Lower leg skin (tissue), 4 donors: Measurements from ENCODE around the gene SIRT1. TPM values are rescaled to one million over a fixed set of nuclear protein-coding genes. Genes with fewer than 3 reads are reported as not detected.

ENCODE experiments used
- DNase-seq, 2 donors: peaks; one replicate each; pipeline ENCODE4 v3.0.0-alpha.2; 2019; ENCODE audit warnings: low spot score in 2 of 2
- H3K4me3 ChIP-seq: fragments of 200-600 bp; sonication (generic); 2 replicates; pipeline ENCODE4 v1.5.1; 2017; ENCODE audit warnings: mild to moderate bottlenecking, low read depth; ENCODE audit not compliant: poor library complexity, severe bottlenecking
- POLR2A ChIP-seq, 2 donors: fragments of 450-650 bp; IDR thresholded peaks; one replicate each; pipeline ENCODE4 v1.6.1; 2016 to 2017; ENCODE audit warnings: antibody characterized with exemption in 2 of 2, mild to moderate bottlenecking in 1 of 2, moderate library complexity in 1 of 2
- WGBS, 2 donors: methylation state at CpG; one replicate each; pipeline ENCODE4 v1.1.5; 2018; 5-methylcytosine and 5-hydroxymethylcytosine counted together
- intact Hi-C: fragments of 100-400 bp; cut with DNase I; formaldehyde crosslinking; loops from one replicate; pipeline ENCODE4 v1.15.0; 2023; ENCODE audit warnings: low total_unique reads
- total RNA-seq, 4 donors: library from RNA; depleted of rRNA; stranded (reverse); fragments of >200 nt; gene quantifications; one replicate each; pipeline ENCODE4 v1.1.0, GENCODE V29; 2016
- TF ChIP-seq, protein P1 (sequence below), 3 donors: fragments of 450-650 bp; IDR thresholded peaks; one replicate each; pipeline ENCODE4 v1.5.1; 2016; ENCODE audit warnings: antibody characterized with exemption in 3 of 3, mild to moderate bottlenecking in 3 of 3, moderate library complexity in 2 of 3

The SIRT1 gene
- total RNA-seq, 4 donors from 2014 or later: 17.6 to 23.1 (median 19.4) TPM

DNA sequence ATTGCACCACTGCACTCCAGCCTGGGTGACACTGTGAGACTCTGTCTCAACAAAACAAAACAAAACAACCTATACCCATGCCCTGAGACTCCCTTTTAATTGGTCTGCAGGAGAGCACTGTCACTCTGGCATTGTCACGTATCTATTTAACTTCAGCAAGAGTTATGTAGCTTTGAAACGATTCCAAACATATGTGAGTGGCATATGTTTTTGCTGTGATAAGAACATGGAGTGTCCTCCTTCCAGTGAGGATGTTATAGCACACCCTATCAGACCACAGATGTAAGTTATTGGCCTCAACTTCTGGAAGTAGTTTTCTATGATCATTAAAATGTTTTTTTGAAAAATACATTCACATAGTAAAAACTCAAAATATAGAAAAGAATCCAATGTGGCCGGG is 30.9 kb upstream of the SIRT1 start:
- intact Hi-C loops: loop anchor here (10.0 kb wide), 1 partner anchor 301 kb away; no protein-coding TSS in a partner anchor

DNA sequence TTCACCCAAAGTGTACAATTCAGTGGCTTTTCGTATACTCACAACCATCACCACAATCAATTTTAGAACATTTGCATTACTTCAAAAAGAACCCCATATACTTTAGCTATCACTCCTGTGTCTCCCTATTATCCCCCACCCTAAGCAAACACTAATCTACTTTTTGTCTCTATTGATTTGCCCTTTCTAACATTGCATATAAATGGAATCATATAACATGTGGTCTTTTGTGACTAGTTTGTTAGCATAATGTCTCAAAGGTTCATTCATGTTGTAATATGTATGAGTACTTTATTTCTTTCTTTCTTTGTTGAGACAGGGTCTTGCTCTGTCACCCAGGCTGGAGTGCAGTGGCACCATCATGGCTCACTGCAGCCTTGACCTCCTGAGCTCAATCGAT is 25.5 kb upstream of the SIRT1 start:
- WGBS, 2 donors: 91 to 99% methylated on average over 2 of the region's 2 CpGs
- intact Hi-C loops: loop anchor here (5.0 to 10.0 kb wide), 2 partner anchors 296 to 443 kb away; no protein-coding TSS in a partner anchor
- H3K4me3 ChIP-seq: no peak overlapping the region
- TF ChIP-seq POLR2A (IDR thresholded peaks at IDR 0.05): no peak
- TF ChIP-seq, protein P1, sequence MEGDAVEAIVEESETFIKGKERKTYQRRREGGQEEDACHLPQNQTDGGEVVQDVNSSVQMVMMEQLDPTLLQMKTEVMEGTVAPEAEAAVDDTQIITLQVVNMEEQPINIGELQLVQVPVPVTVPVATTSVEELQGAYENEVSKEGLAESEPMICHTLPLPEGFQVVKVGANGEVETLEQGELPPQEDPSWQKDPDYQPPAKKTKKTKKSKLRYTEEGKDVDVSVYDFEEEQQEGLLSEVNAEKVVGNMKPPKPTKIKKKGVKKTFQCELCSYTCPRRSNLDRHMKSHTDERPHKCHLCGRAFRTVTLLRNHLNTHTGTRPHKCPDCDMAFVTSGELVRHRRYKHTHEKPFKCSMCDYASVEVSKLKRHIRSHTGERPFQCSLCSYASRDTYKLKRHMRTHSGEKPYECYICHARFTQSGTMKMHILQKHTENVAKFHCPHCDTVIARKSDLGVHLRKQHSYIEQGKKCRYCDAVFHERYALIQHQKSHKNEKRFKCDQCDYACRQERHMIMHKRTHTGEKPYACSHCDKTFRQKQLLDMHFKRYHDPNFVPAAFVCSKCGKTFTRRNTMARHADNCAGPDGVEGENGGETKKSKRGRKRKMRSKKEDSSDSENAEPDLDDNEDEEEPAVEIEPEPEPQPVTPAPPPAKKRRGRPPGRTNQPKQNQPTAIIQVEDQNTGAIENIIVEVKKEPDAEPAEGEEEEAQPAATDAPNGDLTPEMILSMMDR (IDR thresholded peaks at IDR 0.05): no peak
- DNase-seq: no peak

More for the DNA sequence above, 30.9 kb upstream of the SIRT1 start:
- no peak for DNase-seq
- no peak for TF ChIP-seq POLR2A (IDR thresholded peaks at IDR 0.05)
- TF ChIP-seq, protein P1 (IDR thresholded peaks at IDR 0.05): no peak
- H3K4me3 ChIP-seq: no peak overlapping the region
- 56 to 59% methylated on average over 3 of the region's 3 CpGs for WGBS, 2 donors

DNA sequence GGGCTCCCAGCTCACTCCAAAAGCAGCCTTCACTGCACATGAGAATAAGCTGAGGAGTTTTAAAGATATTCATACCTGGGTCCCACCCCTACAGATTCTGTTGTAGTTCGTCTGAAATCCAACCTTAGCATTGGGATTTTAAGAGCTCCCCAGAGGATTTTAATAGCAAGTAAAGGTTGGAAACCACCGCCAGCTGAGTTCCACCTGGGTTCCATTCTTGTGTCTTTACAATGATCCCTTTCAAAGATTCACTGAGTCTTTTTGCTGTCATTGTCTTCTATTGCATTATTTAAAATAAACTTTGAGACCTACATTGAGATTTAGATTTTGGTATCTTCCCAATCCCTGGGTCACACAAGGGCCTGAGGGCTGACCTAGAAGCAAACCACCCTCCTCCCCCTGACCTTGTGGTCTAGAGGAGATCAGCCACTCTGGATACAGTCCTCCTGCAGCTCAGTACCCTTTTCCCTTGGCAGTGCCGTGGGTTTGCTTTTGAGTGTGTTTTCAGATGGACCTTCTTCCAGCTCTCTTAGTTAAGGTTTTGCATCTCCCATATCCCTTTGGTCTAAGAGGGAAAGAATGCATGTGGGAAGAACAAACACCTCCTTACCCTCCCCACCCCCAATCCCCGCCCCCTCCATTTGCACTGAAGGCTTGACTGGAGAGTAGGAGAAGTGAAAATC is 22.6 kb upstream of the SIRT1 start:
- intact Hi-C loops: no loop called here
- DNase-seq: no peak
- 63 to 76% methylated on average over 4 of the region's 4 CpGs for WGBS, 2 donors
- H3K4me3 ChIP-seq: no peak overlapping the region
- no peak for TF ChIP-seq POLR2A (IDR thresholded peaks at IDR 0.05)
- TF ChIP-seq, protein P1 (IDR thresholded peaks at IDR 0.05): no peak

DNA sequence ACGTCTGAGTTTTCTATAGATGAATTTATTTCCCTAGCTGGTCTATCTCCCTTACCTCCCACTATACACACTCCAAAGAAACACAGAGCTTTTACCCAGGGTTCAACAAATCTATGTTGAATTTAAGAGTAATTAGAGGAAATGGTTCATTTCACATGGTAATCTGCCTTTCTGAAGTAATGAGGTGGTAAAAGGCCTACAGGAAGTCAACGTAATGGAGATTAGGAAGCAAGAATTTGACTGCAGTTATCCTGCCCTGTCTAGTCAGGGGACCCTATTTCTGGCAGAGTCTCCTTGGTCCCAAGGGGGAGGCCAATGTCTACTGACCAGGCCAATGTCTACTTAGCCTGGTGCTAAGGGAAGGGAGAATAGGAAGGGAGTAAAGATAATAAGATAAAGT is 21.4 kb upstream of the SIRT1 start:
- WGBS, 2 donors: 68 to 81% methylated on average over 2 of the region's 2 CpGs
- intact Hi-C loops: no loop called here
- TF ChIP-seq, protein P1 (IDR thresholded peaks at IDR 0.05): no peak
- no peak for TF ChIP-seq POLR2A (IDR thresholded peaks at IDR 0.05)

DNA sequence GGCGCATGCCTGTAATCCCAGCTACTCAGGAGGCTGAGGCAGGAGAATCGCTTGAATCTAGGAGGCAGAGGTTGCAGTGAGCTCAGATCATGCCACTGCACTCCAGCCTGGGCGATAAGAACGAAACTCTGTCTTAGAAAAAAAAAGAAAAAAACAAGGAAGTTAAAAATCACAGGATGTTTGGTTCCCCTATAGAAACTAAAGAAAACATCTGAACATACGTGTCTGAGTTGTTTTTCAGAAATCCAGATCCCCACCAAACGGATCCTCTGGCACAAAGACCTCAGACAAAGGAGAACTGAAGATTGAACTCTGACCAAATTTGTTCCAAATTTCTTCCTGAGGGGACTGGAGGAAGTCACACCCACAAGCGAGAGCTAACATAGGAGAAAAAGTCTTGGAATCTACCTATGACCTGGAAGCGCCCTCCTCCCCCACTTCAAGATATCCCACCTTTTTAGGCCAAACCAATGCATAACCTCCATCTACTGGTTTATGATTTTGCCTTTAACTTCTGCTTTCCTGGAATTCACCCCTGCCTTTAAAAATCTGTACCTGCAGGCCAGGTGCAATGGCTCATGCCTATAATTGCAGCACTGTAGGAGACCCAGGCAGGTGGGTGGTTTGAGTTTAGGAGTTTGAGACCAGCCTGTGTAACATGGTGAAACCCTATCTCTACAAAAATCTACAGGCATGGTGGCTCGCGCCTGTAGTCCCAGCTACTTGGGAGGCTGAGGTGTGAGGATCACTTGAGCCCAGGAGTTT is 19.7 kb upstream of the SIRT1 start:
- WGBS, 2 donors: 83 to 90% methylated on average over 10 of the region's 10 CpGs
- no peak for TF ChIP-seq POLR2A (IDR thresholded peaks at IDR 0.05)
- TF ChIP-seq, protein P1 (IDR thresholded peaks at IDR 0.05): no peak
- DNase-seq: no peak
- intact Hi-C loops: no loop called here
- H3K4me3 ChIP-seq: no peak overlapping the region

More for the DNA sequence above, 21.4 kb upstream of the SIRT1 start:
- H3K4me3 ChIP-seq: no peak overlapping the region
- DNase-seq: no peak
